ENCODE data around the gene CSF2RB.

CSF2RB gene

DNA sequence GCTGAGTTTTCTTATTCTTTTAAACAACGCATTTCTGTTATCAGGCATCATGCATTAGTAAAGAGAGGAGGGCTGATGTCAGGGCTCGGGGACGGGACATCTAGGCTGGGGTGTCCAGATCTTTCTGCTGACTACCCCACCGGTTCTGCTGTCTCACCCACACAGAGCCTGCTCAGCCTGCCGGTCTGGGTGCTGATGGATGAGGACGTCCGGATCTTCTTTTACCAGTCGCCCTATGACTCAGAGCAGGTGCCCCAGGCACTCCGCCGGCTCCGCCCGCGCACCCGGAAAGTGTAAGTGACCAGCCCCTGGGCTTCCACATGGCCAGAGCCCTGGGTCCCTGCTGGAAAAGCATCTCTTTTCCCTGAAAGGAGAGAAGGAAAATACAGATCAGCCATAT is 43.2 kb upstream of the CSF2RB start:
- DNase-seq (ENCODE audit: extremely low read depth, low read depth), result no peak
- TF ChIP-seq, protein P1, sequence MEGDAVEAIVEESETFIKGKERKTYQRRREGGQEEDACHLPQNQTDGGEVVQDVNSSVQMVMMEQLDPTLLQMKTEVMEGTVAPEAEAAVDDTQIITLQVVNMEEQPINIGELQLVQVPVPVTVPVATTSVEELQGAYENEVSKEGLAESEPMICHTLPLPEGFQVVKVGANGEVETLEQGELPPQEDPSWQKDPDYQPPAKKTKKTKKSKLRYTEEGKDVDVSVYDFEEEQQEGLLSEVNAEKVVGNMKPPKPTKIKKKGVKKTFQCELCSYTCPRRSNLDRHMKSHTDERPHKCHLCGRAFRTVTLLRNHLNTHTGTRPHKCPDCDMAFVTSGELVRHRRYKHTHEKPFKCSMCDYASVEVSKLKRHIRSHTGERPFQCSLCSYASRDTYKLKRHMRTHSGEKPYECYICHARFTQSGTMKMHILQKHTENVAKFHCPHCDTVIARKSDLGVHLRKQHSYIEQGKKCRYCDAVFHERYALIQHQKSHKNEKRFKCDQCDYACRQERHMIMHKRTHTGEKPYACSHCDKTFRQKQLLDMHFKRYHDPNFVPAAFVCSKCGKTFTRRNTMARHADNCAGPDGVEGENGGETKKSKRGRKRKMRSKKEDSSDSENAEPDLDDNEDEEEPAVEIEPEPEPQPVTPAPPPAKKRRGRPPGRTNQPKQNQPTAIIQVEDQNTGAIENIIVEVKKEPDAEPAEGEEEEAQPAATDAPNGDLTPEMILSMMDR (IDR thresholded peaks at IDR 0.05; ENCODE audit: low read depth, low read length, missing control alignments), result no peak
- H3K4me3 ChIP-seq (replicated peaks; ENCODE audit: low read depth, low read length), result no peak overlapping the region

DNA sequence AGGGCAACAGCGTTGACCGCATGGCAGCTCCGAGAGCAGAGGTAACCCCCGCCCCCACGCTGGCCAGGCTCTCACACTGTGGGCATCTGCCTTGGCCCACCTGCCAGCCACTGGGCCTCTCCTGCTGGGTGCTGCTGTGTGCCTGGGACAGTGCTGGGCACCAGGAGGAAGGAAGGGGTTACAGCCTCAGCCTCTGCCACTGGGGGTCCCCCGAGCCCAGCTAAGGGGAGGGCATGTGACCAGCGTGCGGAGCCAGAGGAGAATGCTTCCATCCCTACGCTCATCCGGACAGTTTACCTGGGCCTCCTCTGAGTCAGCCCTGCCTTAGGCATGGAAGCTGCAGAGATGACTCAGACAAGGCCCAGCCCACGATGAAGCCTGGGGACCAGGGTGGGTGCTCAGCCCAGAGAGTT is 41.8 kb upstream of the CSF2RB start:
- DNase-seq (ENCODE audit: extremely low read depth, low read depth), result no peak
- TF ChIP-seq, protein P1 (IDR thresholded peaks at IDR 0.05; ENCODE audit: low read depth, low read length, missing control alignments), result no peak
- H3K4me3 ChIP-seq (replicated peaks; ENCODE audit: low read depth, low read length), result no peak overlapping the region

DNA sequence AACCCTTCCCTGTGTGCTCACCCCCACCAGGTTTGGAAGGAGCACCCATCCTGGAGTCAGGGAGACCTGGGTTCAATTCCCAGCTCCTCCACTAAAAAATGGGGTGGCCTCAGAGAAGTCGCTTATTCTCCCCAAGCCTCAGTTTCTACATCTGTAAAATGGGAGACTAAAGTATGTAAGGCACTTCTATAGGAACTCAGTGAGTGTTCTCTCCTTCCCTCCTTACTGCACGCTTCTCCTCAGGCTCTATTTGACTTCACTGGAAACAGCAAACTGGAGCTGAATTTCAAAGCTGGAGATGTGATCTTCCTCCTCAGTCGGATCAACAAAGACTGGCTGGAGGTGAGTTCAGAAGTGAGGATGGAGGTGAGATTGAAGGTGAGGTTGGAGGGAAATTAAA is 41.3 kb upstream of the CSF2RB start:
- TF ChIP-seq, protein P1 (IDR thresholded peaks at IDR 0.05; ENCODE audit: low read depth, low read length, missing control alignments), result no peak
- DNase-seq (ENCODE audit: extremely low read depth, low read depth), result no peak
- H3K4me3 ChIP-seq (replicated peaks; ENCODE audit: low read depth, low read length), result no peak overlapping the region

DNA sequence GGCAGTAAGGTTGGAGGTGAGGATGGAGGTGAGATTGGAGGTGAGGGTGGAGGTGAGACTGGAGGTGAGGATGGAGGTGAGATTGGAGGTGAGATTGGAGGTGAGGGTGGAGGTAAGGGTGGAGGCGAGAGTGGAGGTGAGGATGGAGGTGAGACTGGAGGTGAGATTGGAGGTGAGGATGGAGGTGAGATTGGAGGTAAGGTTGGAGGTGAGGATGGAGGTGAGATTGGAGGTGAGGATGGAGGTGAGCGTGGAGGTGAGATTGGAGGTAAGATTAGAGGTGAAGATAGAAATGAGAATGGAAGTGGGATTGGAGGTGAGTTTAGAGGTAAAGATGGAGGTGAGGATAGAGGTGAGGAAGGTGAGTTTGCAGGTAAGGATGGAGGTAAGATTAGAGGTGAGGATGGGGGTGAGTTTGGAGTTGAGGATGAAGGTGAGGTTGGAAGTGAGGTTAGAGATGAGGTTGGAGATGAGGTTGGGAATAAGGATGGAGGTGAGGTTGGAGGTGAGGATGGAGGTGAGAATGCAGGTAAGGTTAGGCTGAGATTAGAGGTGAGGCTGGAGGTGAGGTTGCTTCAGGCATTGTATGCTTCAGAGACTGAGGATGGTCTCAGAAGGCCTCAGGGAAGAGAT is 40.4 kb upstream of the CSF2RB start:
- TF ChIP-seq, protein P1 (IDR thresholded peaks at IDR 0.05; ENCODE audit: low read depth, low read length, missing control alignments), result no peak
- no peak for DNase-seq (ENCODE audit: extremely low read depth, low read depth)
- H3K4me3 ChIP-seq (replicated peaks; ENCODE audit: low read depth, low read length), result no peak overlapping the region

DNA sequence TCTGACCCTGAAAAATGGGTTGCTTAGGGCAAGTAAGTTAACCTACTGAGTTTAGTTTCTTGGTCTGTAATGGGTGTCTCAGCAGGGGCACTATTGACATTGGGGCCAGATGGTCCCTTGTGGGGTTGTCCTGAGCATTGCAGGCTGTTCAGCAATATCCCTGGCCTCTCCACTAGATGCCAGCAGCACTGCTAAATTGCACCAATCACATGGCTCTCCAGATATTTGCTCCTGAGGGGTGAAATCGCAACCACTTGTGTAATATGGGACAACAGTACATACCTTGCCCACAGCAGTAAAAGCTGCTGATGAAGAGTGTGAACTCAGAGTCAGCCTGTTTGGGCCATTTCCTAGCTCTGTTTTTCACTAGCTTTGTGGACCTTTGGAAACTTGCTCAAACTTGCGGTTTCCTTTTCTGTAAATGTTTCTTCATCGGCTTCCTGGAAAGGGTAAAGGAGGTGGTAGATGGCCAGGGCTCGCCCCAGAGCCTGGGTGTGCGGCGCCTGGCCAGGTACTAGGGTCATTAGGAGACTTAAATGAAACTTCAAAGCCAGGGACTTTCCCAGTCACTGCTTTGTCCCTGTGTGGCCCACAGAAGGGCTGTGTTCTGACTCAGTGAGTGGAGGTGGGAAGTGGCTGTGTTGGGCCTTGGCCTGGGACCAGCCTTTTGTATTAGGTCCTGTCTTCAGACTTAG is 39.7 kb upstream of the CSF2RB start:
- TF ChIP-seq, protein P1 (IDR thresholded peaks at IDR 0.05; ENCODE audit: low read depth, low read length, missing control alignments), result peak; percentile 47

DNA sequence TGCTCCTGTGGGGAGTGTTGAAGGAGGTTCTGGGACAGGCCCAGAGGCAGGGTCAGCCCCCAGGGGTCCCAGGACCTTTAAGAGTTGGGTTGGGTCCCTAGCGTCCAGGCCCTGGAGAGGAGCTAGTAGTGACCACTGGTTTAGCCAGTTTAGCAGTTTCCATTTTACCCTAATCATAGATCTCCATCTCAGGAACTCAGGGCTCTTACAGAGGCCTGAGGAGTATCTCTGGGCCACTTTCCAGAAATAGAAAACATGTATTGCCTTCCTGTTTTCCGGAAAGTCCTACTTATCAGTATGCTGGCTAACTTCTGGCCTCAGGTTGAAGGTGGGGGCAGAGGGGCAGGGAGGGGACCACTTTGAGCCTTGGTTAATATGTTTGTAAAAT is 39.1 kb upstream of the CSF2RB start:
- TF ChIP-seq, protein P1 (IDR thresholded peaks at IDR 0.05; ENCODE audit: low read depth, low read length, missing control alignments), result no peak
- DNase-seq (ENCODE audit: extremely low read depth, low read depth), result no peak
- H3K4me3 ChIP-seq (replicated peaks; ENCODE audit: low read depth, low read length), result no peak overlapping the region

More for the DNA sequence above, 39.7 kb upstream of the CSF2RB start:
- DNase-seq (ENCODE audit: extremely low read depth, low read depth), result peak; percentile 21
- H3K4me3 ChIP-seq (replicated peaks; ENCODE audit: low read depth, low read length), result no peak overlapping the region
